IPS DF 19.7 (cell line): ENCODE measurements around the gene PI16.

Experiments used
- DNase-seq: peaks from one replicate; pipeline ENCODE4 v3.0.0-alpha.2; 2013; ENCODE audit warnings: low read depth, low spot score

Gene PI16

DNA sequence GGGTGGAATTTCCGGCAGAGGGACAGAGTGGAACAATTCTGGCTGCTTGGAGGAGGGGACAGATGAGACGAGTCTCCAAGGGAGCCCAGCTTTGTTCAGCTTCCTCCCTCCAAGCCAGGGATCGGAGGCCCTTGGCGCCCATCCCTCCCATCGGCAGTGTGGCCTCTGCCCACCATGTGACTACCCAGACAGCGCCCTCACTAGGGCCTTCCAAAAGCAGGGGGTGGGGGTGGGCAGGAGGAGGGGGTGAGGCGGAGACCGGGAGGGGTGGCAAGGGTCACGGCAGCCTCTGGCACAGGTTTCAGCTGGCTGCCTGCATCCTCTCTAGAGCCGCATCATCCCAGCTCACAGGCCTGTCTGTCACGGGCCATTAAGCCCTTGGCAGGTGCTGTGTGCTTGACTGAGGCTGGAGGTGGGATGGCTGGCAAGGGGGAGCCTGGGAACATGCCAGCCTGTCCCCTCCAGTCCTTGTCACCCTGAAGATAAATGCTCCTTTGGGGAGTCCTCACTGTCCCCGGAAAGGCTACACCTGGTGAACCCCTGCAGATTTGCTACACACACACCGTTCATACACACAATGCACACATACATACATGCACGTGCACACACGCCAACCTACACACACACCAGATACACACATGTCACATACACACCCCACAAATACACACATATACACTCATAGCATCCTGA lies 44.7 kb downstream of the PI16 start:
- no peak for DNase-seq

DNA sequence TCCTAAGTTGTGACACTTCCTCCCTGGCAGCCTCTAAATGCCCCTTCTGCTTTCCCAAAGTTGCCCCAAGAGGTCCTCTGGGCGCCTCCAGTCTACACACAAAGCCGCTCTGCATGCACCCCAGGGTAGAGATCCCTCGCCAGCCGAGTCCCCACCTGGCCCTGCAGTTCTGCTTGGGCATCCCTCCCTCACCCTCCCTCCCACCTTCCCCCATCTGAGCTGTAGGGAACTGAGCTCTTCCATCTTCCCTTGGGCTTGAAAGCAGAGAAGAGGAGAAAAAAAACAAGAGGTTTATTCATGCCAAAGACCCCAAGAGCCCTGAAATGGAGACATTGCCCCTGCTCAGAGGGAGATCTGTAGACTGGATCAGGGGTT lies 45.2 kb downstream of the PI16 start:
- DNase-seq = no peak

DNA sequence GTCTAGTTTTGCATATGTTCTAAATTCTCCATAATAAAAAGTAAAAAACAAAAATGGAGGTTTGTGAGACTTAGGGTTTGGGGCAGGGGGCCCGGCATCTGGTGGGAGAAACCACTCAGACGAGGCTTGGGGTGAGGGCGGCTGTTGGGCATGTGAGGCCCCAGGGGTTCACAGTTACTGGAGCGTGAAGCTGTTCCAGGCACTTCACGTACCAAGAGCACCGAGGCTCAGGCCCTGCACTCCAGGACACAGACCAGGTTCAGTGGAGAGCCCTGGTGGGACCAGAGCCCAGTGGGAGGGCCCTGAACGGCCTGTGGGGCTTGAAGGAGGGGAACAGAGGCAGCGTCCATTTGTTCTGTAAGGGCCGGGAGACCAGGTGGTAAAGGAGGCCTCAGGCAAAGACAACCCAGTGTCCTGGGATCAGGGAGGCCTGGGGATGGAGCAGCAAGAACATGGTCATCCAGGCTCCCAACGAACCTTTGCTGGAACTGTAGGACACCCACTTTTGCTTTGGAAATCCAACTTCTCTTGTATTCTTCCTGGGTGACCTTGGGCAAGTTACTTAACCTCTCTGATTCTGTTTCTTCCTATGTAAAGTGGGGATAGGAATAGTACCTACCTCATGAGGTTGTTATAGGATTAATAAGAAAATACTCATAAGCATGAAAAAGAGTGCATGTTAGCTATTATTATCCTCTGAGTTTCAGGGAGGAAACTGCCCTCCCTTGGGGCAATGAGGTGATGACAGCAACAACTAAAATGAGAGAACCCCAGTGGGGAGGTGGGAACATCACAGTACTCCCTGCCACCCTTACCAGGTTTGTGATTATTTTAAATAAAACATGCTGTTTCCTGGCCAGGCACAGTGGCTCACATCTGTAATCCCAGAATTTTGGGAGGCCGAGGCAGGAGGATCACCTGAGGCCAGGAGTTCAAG lies 49.8 kb downstream of the PI16 start:
- no peak for DNase-seq

DNA sequence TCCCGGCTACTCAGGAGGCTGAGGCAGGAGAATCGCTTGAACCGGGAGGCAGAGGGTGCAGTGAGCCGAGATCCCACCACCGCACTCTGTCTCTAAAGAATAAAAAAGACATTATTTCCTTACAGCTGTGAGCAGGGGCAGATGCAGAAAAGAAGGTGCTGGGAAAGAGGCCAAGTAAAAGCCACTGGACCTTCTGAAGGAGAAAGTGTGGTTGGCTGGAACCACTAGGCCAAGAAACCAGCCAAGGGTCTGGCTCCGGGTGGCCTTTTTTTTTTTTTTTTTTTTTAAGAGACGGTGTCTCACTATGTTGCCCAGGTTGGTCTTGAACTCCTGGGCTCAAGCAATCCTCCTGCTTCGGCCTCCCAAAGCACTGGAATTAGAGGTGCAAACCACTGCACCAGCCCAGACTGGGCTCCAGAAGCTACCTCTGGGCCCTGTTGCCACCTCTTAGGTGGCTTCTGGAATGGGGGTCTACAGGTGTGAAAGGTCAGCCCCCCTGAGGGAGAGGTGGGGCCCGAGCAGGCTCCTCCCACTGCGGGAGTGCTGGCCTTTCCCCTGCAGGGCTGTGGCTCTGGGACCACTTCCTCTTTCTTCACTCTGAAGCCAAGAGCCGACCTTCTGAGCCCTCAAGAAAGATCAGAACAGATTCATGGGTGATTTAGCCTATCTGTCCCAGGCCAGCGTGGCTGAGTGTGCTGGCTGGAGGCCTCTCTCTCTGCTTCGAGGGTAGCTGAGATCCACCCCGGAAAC lies 50.7 kb downstream of the PI16 start, which contains the start of gene FGD2:
FGD2 (plus strand) TSS at position 595 of the 750 bp plus-strand sequence. CDS start 163 bp downstream, outside the sequence.
- DNase-seq = no peak

DNA sequence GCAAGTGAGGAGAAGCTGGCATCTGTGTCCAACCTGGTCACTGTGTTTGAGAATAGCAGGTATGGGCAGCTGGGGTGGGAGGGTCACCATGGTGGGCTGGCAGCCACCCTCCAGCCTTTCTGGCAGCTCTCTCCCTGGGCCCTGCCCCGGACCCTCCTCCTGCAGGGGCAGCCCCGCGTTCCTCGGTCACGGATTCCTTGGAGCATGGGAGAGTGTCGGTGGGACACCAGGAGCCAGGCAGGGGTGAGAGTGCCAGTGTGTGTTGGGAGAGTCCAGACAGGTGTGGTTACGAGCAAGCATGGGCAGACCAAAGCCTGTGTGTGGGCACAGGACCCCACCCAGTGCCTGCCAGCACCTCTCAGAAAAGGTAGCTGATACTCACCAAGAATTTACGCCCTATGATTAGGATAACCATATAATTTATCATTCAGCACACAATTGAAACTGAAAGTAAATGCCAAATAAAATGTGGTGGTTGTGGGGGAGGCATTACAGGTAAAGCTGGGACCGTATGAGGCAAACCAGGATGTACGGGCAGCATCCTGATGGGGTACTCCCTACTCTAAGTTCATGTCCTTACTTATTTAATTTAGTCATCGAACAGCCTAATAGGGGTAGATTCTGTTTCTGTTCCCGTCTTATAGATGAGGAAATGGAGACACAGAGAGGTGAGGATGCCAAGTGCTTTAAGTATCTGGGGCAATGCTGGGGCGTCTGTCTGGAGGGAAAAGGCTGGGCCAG lies 51.5 kb downstream of the PI16 start:
- no peak for DNase-seq

DNA sequence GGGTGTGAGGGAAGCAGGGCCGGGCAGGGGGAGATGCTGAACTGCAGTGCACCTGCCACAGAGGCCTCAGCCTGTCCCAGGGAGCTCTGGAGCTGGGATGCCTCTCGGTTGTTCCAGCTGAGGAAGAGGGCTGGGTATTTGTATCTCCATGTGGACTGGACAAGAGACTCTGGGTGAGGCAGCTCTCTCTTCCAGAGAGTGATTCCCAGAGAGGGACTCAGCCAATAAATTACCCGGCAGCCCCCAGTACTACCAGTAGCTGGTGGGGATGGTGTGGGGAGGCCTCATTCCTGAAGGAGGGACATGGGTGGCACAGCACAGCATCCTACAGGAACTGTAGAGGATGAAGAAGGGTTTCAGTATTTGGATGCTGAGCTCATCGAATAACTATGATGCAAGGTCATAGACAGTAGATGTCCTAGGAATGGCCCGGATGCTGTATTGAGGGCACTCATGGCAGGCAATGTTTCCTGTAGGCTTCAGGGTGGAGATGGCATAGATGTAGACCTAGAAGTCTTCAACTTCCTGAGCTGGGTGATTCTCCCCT lies 52.3 kb downstream of the PI16 start:
- DNase-seq = no peak

DNA sequence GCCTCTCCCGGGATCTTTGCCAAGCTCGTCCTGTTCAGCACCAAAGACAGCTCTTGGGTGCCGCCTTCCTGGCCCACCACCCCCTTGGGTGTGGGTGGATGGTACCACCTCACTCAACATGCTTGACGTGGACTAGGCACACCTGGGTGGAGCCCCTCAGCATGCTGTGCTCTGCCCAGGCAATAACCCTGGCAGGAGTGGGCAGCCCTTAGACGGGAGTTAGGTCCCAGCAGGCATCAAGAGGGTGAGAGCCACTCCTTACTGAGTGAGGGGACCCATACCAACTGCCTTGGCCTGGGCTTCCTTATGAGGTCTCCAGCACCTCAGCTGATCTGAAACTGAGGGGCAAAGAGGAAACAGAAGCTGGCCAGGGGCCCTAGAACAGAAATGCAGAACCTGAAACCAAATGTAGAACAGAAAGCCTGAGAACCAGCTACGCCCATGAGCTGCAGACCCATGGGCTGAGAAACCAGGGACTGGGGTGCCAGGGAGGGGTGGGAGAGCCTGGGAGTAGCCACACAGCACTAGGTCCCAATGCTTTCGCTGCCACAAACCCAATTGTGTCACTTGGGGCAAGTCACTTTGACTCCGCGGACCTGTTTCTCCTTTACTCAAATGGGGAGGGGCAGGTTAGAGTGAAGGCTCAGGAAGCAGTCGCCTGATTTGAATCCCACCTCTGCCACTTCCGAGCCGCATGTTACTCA lies 53.0 kb downstream of the PI16 start:
- no peak for DNase-seq

DNA sequence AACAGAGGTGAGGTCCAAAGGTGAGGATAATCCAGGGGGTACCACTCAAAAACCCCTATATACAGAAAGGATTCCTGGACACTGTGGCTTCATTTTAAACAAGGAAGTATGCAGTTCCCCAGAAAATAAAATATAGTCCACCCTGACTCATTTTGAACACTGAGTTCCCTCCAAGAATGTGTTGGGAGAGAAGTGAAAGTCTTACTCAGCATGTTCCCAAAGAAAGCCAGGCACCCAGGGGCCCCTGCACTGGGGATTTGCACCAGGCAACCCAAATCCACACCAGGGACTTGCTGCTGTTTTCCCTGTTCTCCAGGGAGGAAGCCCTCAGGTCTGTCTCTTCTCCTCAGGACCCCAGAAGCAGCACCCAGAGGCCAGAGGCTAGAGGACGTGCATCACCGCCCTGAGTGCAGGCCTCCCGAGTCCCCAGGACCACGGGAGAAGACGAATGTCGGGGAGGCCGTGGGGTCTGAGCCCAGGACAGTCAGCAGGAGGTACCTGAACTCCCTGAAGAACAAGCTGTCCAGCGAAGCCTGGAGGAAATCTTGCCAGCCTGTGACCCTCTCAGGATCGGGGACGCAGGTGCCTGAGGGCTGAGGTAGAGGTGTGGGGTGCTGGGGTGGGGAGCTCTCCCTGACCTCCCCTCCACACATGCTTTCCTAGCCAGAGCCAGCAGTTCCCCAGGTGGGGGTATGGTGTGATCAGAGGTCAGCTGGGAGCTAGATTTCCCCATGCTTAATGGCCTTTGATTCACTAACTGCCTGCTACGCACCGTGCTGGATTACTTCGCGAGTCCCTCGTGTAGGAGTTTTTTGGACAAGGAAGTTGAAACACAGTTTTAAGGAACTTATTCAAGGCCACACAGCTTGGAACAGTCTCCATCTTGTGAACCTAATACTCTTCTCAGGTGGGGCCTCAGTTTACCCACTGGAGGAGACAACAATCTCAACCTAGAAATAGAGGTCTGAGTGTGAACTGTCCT lies 54.2 kb downstream of the PI16 start:
- no peak for DNase-seq

DNA sequence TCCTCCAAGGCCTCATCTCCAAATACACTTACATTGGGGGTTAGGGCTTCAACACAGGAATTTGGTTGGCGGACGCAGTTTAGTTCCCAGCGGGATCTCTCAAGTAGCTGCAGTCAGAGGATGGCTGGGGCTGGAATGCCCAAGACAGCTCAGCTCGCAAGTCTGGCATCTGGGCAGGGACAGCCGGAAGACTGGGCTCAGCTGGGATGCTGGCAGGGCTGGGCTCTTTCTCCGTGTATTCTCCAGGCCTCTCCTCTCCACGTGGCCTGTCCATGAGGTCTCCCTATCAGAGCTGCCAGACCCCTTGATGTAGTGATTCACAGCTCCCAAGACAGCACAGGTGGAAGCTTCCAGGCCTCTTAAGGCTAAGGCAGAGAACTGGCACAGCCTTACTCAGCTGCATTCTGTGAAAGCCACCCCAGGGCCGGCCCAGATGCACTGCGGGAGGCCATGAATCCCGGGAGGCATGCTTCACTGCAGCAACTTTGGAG lies 55.9 kb downstream of the PI16 start:
- no peak for DNase-seq

DNA sequence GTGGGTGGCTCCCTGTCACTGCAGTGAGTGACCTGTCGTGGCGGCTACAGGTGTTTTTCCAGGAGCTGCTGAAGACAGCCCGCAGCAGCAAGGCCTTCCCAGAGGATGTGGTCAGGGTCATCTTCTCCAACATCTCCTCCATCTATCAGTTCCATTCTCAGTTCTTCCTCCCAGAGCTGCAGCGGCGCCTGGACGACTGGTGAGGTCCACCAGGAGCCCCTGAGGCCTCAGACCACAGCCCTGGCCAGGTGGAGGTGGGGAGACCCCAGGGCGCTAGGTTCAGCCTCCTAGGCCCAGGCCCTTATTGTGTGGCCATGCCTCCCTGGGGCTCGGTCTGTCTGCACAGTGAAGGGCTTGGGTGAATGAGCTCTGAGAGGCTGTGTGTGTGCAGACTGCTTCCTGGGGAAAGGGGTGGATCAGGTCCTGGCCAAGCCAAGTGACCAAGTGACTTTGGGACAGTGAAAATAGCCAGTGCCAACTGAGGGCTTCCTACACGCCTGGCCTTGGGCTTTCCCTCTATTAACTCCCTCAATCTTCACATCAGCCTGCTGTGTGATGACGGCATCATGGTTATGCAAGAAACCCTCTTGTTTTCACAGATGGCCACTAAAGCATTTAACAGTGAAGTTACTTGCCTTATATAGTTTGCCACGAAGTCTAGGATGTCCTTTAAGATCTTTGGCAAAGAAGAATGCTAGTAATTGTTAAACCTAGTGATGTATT lies 57.3 kb downstream of the PI16 start:
- DNase-seq = no peak

DNA sequence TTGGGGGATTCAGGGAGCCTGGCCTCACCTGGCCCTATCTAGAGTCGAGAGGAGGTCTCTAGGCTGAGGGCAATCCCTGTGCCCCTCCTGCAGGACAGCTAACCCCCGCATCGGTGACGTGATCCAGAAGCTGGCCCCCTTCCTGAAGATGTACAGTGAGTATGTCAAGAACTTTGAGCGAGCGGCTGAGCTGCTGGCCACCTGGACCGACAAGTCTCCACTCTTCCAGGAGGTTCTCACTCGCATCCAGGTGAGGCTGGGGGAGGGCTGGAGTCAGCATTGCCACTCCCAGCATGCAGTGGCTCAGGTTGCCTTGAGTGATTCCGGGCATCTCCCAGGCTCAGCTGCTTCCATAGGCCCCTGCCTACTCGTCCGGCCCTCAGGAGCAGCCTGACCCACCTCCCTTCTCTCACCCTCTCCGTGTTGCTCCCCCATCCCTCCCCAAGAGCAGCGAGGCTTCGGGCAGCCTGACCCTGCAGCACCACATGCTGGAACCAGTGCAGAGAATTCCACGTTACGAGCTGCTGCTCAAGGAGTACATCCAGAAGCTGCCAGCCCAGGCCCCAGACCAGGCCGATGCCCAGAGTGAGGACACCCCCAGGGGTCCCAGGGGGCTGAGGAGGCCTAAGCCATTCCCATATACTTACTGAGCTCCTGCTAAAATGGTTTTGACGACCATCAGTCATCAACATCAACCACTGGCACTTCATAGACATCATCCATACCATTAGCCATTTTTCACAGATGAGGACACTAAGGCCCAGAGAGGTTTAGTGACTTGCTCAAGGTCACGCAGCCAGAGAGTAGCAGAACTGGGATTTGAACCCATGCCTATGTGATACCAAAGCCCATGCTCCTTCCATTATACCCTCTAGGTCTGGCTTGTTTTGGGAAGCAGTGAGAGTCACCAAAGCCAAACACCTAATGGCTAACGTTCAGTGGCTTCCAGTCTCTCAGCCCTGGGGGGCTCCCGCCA lies 59.3 kb downstream of the PI16 start:
- DNase-seq = no peak
